KOPT-K1 (cell line): ENCODE measurements around the gene SGO2.
"Not testable (repeated sequence)": the region's sequence is repeated elsewhere in the genome, so short reads cannot be mapped to it uniquely, and the experiment has no call there.

Source experiments
- H3K27ac ChIP-seq: fragments of 200-600 bp; sonication (generic); 2 replicates; pipeline ENCODE4 v1.5.1; 2016; ENCODE audit warnings: antibody characterized with exemption, mild to moderate bottlenecking, low read depth, low read length; ENCODE audit not compliant: poor library complexity, severe bottlenecking
- H3K36me3 ChIP-seq: fragments of 200-600 bp; sonication (generic); 2 replicates; pipeline ENCODE4 v1.5.1; 2017; ENCODE audit warnings: antibody characterized with exemption, mild to moderate bottlenecking, low read length, moderate library complexity; ENCODE audit not compliant: insufficient read depth
- H3K9me3 ChIP-seq: fragments of 200-600 bp; sonication (generic); 2 replicates; pipeline ENCODE4 v1.5.1; 2017; ENCODE audit warnings: antibody characterized with exemption, low read length, mild to moderate bottlenecking; ENCODE audit not compliant: insufficient read depth, poor library complexity, severe bottlenecking

The SGO2 gene

DNA sequence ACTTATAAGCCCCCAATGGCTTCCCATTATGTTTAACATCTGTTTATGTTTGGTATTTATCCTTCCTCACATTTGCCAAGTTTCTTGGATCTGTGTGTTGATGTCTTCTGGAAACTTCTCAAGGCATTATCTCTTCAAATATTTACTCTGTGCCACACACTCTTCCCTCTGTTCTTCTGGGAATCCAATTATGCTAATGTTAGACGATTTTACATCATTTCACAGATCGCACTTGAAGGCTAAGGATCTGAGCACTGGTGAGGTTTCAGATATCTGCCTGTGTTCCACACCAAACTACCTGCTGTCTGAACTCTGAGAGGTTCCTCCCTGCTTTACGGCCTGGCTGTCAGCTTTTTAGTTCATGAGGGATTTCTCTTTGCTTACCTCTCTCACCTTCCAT lies 69.9 kb downstream of the SGO2 start:
- Histone ChIP-seq H3K9me3 (no peaks in the 10 kb centered on the region), H3K27ac (no peak overlapping the region)

DNA sequence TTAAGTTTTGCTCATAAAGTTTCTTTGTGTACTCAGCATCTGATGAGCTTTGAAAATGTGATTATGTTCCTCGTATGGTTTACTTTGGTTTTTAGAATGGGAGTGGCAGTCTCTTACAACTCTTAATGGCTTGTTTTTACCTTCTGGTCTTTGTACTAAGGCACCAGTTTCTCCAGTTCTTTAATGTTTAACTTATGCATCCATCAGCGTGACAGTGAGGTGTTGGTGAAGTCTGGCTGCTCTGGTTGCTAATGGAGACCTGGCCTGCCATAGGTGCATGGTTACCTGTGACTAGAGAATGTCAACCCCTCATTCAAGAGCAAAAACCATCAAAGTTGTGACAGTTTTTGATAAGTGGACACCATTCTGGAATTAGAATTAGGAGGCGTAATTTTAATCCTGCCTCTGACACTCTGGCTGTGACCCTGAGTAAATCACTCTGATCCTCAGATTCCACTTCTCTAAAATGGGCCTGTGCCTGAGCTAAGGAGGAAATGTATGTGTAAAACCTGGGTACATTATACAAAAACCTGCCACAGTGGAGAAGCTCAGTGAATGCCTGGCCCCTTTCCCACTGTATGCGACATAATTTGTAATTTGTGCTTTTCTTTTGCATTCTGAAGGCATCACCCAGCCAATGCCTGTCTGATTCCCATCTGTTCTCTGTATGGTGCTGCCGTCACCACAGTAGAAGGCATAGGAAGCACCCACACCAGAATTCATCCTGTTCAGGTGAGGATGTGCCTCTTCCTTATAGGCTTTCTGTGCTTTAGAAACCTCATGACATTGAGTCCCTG lies 71.0 kb downstream of the SGO2 start:
- Histone ChIP-seq H3K9me3 (no peaks in the 10 kb centered on the region), H3K36me3 (no peaks in the 10 kb centered on the region), H3K27ac (no peak overlapping the region)

More for the DNA sequence above, 69.9 kb downstream of the SGO2 start:
- H3K36me3 ChIP-seq = no peaks in the 10 kb centered on the region

DNA sequence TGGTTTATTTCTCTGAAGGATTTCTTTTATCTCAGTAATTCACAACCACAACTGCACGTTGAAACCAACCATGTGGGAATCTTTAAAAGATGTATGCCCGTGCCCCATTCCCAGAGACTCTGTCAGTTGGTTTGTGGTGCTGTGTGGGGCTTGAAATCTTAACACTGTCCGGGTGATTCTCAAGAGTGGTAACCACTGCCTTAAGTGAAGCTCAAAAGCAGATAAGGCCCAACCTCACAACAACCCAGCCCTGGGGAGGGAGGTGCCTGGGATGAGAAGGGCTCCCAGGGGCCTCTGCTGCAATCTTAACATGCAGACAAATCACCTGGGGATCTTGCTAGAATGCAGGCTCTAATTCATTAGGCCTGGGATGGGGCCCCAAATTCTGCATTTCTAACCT lies 73.2 kb downstream of the SGO2 start:
- H3K9me3 ChIP-seq = no peaks in the 10 kb centered on the region
- H3K27ac ChIP-seq = no peak overlapping the region
- H3K36me3 ChIP-seq = no peaks in the 10 kb centered on the region

DNA sequence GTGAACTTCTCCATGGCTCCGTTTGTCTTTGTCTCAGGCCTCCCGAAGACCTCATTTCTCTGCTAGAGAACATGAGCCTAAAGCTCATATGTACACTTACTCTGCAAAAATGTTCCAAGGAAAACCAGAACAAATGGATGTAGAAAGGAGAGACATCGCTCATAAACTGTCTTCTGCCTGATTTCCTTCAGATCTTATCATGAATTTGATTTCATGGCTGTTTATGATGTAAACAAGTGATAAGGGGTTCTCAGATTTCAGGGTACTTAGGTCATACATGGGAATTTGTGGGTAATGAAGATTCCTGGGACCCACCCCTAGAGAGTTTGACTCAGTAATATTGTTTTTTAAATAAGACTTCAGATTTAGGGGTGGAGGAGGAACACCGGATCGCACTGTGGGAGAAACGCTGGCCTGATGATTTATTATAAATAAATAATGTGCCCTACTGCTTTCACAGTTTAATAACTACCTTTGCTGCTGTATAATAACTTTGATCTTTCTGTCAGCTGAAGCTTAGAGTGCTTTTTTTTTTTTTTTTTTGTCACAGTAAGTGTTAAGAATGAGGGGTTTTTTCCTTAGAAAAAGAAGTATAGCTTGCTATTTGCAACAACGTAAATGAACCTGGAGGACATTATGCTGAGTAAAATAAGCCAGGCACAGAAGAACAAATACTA lies 74.7 kb downstream of the SGO2 start:
- H3K36me3 ChIP-seq = no peaks in the 10 kb centered on the region
- H3K9me3 ChIP-seq = no peaks in the 10 kb centered on the region
- H3K27ac ChIP-seq = no peak overlapping the region

DNA sequence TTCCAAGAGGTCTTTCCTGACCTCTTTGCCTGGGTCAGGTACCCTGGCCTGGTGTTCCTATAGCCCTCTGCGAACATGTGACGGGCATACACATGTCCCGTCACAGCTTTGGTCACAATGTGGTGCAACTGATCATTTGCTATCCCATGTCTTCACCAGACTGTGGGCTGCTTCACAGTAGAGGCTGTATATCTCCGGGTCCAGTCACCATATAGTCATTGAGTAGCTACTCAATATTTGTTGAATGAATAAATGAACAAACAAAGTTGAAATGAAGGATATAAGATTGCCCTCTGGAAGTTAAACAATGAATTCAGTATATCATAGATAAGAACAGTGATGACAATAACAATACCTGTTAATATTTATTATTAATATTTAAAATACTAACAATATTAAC lies 76.6 kb downstream of the SGO2 start:
- Histone ChIP-seq H3K9me3 (no peaks in the 10 kb centered on the region), H3K36me3 (no peaks in the 10 kb centered on the region)

DNA sequence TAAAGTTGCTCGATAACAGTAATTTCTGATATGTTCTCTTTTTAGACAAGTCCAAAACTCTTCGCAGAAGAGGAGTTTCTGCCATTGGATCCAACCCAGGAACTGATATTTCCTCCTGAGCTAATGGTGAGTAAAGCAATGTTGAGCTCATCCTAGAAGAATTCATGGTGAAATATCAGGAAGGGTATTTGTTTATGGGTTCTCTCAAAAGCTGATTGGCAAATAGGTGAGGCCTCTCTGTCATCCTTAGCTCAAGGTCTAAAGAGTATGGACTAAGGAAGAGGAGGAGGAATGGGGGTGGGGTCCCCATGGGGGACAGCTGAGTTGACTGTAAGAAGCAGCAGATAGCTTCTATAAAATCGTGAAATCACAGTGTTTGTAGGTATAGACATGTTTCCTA lies 78.0 kb downstream of the SGO2 start:
- no peak overlapping the region for H3K27ac ChIP-seq
- H3K36me3 ChIP-seq = no peaks in the 10 kb centered on the region
- no peaks in the 10 kb centered on the region for H3K9me3 ChIP-seq

More for the DNA sequence above, 76.6 kb downstream of the SGO2 start:
- H3K27ac ChIP-seq = no peak overlapping the region

DNA sequence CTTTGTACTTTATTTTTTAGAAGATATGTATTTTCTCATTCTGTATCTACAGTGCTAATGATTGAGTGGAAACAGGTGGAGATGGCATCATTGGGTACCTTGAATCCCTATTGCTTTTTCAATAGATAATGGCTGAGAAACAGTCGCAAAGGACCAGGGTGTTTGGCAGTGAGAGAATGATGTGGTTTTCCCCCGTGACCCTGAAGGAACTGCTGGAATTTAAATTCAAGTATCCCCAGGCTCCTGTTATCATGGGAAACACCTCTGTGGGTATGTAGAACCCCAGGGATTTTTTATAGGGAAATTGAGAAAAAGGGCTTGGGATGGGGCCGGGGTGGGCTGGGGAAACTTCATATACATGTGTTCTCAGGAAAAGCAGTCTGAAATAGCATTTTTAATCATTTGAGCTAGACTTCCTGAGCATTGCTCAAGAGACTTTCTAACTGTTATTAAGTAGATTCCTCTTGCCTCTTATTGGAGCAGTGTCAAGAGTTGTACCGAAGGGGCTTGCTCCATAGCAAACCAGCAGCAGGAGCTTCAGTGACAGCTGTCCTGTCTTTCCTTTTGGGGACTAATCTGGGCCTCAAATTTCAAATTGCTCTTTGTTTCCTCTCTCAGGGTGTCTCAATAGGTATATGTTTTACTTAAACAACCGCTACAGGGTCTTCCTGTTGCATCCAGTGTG lies 78.7 kb downstream of the SGO2 start:
- Histone ChIP-seq H3K27ac (no peak overlapping the region), H3K36me3 (no peaks in the 10 kb centered on the region), H3K9me3 (no peaks in the 10 kb centered on the region)

DNA sequence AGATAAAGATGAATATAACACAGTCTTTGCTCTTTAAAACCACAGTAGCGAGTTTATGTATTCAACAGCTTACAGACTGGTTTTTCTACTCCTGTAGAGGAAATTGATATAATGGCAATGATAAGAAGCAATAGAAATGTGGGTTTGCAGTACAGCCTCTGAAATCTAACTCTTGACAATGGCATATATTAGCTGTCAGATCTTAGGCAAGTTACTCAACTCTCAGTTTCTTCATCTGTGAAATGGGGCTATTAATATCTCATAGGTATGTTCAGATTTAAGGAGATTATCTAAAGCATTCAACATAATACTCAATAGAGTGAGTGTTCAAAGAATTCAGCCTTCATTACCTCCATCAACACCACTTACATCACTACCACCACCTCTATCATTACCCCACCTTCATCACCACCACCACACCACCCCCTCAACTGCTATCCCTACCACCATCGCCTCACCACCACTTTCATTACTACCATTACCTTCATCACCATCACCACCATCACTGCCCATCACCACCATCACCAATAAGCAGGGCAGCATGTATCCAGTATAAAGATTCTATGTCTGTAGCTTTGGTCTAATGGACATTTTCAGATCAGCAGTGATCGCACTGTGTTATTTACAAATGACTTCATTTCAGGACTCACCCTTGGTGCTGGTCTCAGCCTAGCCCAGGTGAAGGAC lies 82.5 kb downstream of the SGO2 start:
- no peak overlapping the region for H3K27ac ChIP-seq
- no peaks in the 10 kb centered on the region for H3K36me3 ChIP-seq

DNA sequence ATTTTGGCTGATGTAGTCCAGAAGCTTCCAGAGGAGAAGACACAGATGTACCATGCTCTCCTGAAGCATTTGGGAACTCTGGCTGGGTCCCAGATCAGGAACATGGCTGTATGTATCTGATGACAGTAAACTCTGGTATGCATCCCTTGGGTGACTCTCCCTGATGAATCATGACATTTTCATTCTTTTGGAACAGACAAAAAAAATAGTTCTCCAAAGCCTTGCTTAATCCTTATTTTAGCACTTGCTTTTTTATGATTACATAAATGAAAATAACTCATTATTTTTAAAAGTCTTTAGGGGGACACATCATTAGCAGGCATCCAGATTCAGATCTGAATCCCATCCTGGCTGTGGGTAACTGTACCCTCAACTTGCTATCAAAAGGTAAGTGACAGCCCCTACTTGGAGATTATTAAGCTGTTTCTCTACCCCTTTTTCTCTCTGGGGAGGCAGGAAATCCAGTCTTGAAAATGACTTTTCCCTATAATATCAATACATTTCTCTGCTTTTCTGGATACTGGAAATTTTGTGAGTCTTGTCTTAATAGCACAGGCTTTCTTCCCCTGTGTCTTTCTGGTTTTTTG lies 83.1 kb downstream of the SGO2 start:
- Histone ChIP-seq H3K27ac (no peak overlapping the region), H3K9me3 (no peaks in the 10 kb centered on the region), H3K36me3 (no peaks in the 10 kb centered on the region)

More for the DNA sequence above, 82.5 kb downstream of the SGO2 start:
- no peaks in the 10 kb centered on the region for H3K9me3 ChIP-seq

DNA sequence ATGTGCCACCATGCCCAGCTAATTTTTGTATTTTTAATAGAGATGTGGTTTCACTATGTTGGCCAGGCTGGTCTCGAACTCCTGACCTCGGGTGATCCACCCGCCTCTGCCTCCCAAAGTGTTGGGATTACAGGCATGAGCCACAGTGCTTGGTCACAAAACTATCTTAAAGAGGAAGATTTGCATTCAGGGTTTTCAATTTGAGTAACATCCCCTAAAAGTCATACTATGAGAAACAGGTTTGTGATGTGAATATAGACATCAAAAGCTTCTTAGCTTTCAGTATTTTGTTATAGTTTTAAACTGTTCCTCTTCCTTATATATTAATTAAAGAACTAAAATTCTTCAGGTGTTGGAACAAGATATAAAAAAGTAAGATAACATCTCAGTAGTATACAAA lies 84.2 kb downstream of the SGO2 start:
- H3K27ac ChIP-seq, H3K36me3 ChIP-seq, H3K9me3 ChIP-seq: not testable (repeated sequence)

DNA sequence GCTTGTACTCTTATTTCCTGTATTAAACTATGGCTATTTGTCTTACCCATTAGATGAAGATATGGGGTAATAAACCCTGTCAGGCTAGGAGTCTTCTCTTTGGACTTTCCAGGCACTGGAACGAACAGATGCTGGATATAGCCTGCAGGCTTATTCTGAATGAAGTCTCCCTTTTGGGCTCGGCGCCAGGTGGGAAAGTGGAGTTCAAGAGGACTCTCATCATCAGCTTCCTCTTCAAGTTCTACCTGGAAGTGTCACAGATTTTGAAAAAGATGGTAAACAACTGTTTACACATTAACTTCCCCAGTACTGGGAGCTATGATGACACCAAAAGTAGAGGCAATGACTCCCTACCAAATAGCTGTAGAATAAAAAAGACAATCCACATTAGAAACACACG lies 87.7 kb downstream of the SGO2 start:
- H3K9me3 ChIP-seq = no peaks in the 10 kb centered on the region
- no peak overlapping the region for H3K27ac ChIP-seq
- H3K36me3 ChIP-seq = no peaks in the 10 kb centered on the region

DNA sequence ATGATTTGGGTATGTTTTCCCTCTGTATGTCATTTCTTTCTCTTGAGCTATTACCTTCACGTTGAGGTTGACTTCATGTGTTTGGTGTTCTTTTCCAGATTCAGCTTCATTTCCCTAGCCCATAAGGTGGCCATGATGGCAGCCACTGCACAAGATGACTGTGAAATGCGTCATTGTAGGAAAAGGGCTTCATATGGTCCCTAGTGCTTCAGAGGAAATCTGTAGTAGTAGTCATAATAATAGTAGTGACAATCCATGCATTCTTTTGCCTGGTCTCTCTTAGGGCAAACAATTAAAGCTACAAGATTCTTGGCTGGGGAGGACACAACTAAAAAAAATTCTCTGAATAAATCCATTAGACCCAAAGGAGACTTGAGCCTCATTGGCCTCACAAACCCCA lies 88.2 kb downstream of the SGO2 start:
- Histone ChIP-seq H3K27ac (no peak overlapping the region), H3K9me3 (no peaks in the 10 kb centered on the region), H3K36me3 (no peaks in the 10 kb centered on the region)

DNA sequence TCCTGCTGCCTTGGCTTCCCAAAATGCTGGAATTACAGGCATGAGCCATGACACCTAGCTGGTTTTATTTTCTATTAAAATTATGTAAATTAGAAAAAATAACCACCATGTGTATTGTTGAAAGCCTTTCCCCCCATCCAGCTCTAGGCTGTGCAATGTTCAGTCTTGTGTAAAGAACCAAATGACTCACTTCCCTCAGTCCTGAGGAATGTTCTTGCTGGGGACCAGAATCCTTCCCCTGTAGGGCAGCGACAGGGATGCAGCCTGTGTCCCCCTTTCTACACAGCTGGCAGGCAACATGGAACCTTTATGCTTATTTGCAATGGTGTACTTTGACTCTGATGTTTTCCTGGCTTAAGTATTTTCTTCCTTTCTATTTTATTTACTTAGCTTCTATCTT lies 89.2 kb downstream of the SGO2 start:
- Histone ChIP-seq H3K9me3 (no peaks in the 10 kb centered on the region), H3K36me3 (no peaks in the 10 kb centered on the region), H3K27ac (no peak overlapping the region)

DNA sequence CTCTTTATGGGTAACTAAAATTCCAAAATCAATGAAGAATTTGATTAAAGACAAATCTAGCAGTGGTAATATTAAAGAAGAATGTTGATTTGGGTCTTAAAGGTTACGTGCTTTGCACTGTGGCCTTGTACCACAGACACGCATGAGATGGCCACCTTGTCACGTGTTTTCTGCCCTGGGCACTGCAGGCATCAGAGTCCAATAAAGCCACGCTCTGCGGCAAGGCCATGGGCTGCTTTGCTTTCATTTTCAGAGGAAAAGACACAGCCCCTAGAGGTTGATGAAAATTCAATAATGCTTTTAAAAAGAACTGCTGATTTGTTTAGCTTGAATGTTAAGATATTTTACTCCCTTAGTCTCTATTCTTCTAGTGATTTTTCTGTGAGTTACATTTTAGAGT lies 90.2 kb downstream of the SGO2 start:
- H3K36me3 ChIP-seq = no peaks in the 10 kb centered on the region
- no peak overlapping the region for H3K27ac ChIP-seq

DNA sequence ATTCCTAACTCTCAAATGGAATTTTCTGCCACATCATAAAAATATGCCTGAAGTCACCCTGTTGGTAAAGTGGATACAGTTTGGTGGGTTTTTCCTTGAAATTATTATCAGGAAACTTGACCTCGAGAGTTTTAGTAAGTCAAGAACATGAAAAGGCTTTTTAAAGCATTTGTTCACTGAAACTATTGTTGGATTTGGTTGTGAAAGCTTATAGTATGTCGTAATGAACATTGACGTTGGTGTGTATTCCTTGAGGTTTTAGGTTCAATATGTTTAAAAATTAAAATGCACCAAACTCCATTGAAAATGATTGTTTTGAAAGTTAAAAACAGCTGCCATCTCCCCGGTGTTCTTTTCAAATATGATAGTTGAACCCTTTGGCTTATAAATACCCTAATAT lies 90.6 kb downstream of the SGO2 start:
- Histone ChIP-seq H3K36me3 (no peaks in the 10 kb centered on the region), H3K9me3 (no peaks in the 10 kb centered on the region), H3K27ac (no peak overlapping the region)

More for the DNA sequence above, 90.2 kb downstream of the SGO2 start:
- no peaks in the 10 kb centered on the region for H3K9me3 ChIP-seq
